AG08395 (cell line): Measurements from ENCODE around the gene MISP.

Source experiments
- DNase-seq: peaks from one replicate; pipeline ENCODE4 v3.0.0; 2012; ENCODE audit warnings: mixed read lengths, low spot score

Gene MISP

DNA sequence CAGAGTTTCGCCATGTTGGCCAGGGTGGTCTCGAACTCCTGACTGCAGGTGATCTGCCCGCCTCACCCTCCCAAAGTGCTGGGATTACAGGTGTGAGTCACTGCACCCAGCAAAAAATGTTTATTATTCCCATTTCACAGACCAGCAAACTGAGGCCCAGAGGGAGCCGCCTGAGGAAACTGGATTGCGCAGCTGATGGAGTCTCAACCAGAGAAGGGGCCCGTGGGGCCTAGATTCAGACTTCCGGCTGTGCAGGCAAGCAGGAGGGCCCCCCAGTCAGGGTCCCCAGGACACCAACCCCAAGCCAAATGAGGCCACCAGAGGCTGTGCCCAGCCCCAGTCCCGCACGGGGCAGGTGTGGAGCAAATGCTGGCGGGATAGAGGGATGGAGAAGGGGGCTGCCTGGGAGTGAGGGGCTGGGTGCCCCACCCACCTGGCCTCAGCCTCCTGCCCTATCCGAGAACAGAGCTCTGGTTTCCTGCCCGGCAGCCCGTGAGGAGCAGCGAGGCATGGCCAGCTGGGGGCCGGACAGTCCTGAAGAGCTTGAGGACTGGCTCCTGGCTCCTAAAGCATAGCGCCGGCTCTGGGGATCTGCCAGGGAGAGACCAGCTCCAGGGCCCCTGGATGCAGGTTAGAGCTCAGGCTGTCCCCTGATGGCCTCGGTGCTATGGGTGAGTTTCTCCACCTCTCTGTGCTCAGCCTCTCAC, 22.0 kb downstream of the MISP start:
- DNase-seq = no peak

DNA sequence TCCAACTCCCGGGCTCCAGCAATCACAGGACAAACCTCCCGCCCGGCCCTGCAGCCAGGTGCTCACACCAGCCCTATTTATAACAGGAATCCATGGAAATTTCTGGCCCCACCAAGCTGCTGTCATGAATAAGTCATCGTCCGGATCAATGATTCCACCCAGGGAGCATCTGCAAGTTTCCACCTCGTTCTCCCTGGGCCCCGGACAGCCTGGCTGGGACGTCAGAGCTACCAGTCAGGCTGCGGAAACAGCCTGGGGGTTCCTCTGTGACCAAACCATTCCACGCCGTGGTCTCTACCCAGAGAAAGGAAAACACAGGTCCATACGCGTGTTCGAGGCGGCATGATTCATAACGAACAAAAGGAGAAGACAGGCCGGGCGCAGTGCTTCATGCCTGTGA, 25.6 kb downstream of the MISP start:
- DNase-seq = no peak

DNA sequence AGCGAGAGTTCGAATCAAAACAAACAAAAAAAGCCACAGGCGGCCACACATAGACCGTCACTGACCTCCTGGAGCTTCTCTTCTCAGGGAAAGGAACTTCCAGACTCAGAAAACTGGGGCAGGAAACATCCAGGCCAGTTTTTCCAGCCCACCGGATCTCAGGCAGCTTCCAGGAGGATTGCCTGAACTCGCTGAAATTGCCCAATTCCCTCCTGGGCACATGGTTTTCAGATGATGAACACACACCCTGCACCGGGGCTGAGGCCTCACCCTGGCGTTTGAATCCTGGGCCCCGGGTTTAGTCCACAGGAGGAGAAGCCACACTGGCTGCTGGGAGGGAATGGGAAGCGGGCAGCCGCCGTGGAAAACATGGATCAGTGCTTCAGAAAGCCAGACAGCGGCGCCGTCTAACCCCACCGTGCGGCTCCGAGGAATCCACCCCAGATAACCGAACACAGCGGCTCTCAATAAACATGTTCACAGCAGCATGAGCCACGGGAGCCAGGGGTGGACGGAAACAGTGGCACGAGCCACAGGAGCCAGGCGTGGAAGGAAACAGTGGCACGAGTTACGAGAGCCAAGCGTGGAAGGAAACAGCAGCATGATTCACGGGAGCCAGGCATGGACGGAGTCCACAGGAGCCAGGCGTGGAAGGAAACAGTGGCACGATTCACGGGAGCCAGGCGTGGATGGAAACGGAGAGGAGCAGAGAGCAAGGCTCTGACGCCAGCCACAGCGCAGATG, 28.2 kb downstream of the MISP start:
- DNase-seq = peak; percentile 91

- DNase-seq = no peak
These were observed 30.0 kb downstream of the MISP start for GRCh38 chr19:780935-781334.

DNA sequence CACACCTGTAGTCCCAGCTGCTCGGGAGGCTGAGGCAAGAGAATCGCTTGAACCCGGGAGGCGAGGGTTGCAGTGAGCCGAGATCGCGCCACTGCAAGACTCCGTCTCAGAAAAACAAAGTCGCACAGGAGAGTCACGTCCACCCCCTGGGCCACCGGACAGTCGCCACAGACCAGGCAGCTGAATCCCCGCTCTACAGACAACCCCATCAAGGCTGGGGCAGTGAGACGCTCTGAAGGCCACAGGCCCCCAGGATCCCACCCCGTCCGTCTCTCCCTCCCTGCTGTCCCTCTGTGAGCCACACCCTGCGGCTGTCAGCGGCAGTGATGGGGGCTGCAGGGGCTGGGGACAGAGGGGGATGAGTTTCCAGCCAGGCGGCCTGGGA, 30.9 kb downstream of the MISP start:
- no peak for DNase-seq

DNA sequence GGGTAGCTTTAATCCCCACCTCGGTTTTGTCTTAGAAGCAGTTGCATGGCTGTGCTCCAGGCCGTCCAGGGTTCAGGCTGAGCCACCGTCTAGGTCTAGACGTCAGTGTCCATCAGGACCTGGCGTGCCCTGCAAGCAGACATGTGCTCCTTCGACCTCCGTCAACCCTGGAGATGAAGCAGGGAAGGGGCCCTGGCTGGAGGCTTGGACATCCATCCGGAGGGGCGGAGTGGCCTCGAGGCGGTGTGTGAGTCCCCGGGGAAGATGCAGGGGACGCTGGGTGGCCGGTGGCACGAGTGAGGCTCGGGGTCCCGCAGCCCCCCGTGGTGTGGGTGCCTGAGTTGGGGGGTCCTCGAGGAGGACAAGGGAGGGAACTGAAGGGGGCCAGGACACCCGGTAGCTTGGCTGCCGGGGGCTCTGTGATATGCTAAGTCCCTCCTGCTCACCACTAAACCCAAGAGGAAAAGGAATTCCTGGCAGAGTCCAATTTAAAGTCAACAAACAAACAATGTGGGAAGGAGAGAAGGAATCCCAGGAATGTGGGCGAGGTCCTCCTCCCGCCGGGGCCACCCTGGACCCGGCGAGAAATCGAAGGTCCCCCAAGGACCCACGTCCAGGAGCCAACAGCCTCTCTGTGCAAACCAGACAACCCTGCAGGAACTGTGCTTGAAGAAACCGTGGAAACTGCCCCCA, 31.4 kb downstream of the MISP start:
- DNase-seq = peak; percentile 75

GRCh38 chr19:782878-783668, 32.2 kb downstream of the MISP start:
- no peak for DNase-seq

GRCh38 chr19:784541-784940, 33.6 kb downstream of the MISP start:
- no peak for DNase-seq

DNA sequence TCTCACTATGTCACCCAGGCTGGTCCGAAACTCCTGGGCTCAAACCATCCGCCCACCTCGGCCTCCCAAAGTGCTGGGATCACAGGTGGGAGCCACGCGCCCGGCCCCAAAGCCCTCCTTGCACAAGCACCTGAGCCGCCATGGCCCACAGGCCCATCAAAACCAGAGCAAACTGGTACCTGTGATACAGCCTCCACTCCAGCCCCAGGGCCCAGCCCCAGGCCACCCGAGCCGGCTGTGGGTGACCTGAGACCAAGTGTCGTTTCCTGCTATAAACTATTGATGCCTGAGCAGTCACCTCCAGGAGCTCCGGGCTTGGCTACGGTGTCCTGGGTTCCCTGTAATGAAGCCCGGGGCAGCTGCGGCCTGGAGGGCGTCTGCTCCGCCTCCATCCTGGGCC, 36.6 kb downstream of the MISP start:
- DNase-seq = no peak

- no peak for DNase-seq
These were observed 37.7 kb downstream of the MISP start for GRCh38 chr19:788686-788982.

DNA sequence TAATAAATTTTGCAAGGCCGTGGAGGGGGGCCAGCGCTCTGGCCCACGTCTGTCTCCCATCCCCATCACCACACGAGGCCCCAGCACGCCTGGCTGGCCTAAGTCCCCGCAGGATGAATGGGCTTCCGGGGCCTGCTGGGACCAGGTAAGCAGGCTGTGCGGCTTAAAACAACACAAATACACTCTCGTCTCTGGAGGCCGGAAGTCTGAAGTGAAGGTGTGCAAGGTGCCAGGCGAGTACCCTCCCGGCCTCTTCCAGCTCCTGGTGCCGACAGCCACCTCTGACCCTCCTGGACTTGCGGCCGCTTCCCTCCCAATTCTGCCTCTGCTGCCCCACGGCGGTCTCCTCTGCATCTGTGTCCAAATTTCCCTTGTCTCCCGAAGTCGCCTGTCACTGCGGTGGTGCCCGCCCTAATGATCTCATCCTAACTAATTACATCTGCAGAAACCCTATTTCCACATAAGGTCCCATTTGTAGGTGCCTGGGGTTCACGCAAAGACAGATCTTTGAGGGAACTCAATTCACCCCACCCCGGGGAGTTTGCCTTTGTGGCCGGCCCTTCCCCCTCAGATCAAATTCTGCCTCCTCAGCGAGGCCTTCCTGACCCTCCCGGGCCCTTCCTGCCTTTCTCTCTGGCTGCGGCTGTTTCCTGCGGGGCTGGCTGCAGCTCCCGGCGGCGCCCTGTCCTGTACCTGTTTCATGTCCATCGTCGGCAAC, 38.2 kb downstream of the MISP start:
- no peak for DNase-seq

GRCh38 chr19:789701-790060, 38.8 kb downstream of the MISP start:
- DNase-seq = no peak

DNA sequence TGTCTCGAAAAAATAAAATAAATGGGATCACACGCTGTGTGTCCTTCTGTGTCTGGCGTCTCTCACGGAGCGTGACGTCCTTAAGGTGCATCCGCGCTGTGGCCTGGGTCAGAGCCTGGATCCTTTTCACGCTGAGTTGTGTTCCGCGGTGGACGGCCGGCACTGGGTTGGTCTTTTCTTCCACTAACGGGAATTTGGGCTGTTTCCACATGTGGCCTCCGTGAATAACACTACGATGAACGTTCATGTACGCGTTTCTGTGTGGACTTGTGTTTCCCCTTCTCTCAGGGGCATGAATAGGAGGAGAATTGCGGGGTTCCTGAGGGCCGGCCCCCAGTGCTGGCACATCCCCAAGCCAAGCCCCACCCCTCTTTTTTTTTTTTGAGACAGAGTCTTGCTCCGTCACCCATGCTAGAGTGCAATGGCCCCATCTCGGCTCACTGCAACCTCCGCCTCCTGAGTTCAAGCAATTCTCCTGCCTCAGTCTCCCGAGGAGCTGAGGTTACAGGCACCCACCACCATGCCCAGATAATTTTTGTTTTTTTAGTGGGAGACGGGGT, 40.2 kb downstream of the MISP start:
- DNase-seq = no peak

GRCh38 chr19:791567-792305, 40.8 kb downstream of the MISP start:
- DNase-seq = no peak

DNA sequence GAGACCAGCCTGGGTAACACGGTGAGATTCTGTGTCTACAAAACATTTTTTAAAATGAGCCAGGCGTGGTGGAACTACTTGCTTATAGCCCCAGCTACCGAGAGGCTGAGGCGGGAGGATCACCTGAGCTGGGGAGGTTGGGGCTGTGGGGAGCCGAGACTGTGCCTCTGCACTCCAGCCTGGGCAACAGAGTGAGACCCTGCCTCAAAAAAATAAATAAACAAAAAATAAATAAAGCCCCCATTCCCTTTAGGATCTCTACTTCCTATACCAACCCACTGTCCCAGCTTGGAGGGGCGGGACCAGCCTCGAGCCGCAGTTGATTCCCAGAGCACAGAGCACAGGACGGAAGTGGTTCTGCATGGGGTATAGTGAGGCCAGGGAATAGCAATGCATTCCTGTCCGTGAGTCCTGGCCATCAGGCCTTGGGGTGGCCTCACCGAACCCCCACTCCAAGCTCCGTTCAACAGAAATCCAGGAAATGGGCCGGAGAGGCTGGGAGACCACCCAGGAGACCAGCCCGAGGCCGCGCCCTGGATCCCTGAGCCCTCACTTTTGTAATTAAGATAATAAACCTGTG, 41.5 kb downstream of the MISP start:
- no peak for DNase-seq

DNA sequence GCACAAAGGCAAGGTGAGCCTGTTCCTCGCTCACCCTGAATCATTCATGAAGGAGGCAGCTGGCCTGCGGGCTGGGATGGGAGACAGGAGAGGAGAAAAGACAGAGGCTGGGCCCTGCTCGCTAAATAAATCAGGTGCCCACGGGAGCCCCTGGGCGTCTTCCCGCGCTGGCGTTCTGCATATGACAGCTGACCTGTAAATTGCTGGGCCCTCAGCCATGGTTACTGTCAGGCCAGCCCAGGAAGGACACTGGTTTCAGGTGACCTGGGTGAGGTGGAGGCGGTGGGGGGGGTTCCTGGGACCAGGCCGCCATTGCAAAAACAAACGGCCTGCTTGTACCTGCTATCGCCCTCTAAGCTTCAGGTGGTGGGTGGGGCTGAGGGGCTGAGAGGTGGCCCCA, 42.9 kb downstream of the MISP start:
- DNase-seq = no peak

- no peak for DNase-seq
These were observed 44.2 kb downstream of the MISP start for GRCh38 chr19:795073-795611.

GRCh38 chr19:795691-796581, 45.0 kb downstream of the MISP start:
- DNase-seq = no peak
